ENCODE measurements around the gene RMDN2.

- TF ChIP-seq CTCF (IDR thresholded peaks at IDR 0.05; ENCODE audit: low read depth, low read length): no peak
- TF ChIP-seq EZH2phosphoT487 (IDR thresholded peaks at IDR 0.05; ENCODE audit: low read depth): no peak
Observed at GRCh38 chr2:37925063-37925897, at the start of gene RMDN2.

All from OCI-LY3 (cell line).